Uterus (tissue), 2 donors: ENCODE measurements around the gene SGSM2.

Source experiments
- POLR2A ChIP-seq, 2 donors: fragments of 450-650 bp; IDR thresholded peaks; one replicate each; pipeline ENCODE4 v1.6.1; 2016; ENCODE audit warnings: antibody characterized with exemption in 2 of 2, mild to moderate bottlenecking in 1 of 2, moderate library complexity in 1 of 2
- TF ChIP-seq, protein P1 (sequence below), 4 experiments: fragments of 200-600 bp in 2 of 4; fragments of 450-650 bp in 2 of 4; sonication (generic) in 2 of 4; IDR thresholded peaks; one replicate each; pipeline ENCODE4 v1.5.1; 2016 to 2019; ENCODE audit warnings: antibody characterized with exemption in 4 of 4, mild to moderate bottlenecking in 2 of 4, moderate library complexity in 1 of 4

DNA sequence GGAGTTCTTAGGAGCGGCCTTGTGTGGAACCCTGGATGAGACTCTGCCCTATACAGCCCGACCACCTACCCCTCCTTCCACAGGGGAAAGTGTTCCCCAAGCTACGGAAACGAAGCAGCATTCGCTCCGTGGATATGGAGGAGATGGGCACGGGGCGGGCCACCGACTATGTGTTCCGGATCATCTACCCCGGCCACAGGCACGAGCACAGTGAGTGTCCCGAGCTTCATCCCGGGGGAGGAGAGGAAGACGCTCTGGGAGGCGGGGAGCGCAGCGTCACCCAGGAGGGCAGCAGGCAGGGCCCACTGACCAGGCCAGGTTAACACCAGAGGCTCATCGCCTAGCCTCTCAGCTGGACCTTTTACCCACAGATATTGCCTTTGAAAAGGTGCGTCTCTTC is 27.8 kb downstream of the SGSM2 start:
- TF ChIP-seq POLR2A (IDR thresholded peaks at IDR 0.05), result no peak
- TF ChIP-seq, protein P1, sequence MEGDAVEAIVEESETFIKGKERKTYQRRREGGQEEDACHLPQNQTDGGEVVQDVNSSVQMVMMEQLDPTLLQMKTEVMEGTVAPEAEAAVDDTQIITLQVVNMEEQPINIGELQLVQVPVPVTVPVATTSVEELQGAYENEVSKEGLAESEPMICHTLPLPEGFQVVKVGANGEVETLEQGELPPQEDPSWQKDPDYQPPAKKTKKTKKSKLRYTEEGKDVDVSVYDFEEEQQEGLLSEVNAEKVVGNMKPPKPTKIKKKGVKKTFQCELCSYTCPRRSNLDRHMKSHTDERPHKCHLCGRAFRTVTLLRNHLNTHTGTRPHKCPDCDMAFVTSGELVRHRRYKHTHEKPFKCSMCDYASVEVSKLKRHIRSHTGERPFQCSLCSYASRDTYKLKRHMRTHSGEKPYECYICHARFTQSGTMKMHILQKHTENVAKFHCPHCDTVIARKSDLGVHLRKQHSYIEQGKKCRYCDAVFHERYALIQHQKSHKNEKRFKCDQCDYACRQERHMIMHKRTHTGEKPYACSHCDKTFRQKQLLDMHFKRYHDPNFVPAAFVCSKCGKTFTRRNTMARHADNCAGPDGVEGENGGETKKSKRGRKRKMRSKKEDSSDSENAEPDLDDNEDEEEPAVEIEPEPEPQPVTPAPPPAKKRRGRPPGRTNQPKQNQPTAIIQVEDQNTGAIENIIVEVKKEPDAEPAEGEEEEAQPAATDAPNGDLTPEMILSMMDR (IDR thresholded peaks at IDR 0.05), result no peak
